NB4 (cell line): ENCODE results near the gene VLDLR.

Experiments
- CTCF ChIP-seq: IDR thresholded peaks from one replicate; pipeline ENCODE4 v1.5.1; 2012; ENCODE audit warnings: low read depth, low read length
- MAX ChIP-seq: IDR thresholded peaks from 2 replicates; pipeline ENCODE4 v1.6.1; 2011; ENCODE audit warnings: low read depth, low read length
- POLR2A ChIP-seq: IDR thresholded peaks from 2 replicates; pipeline ENCODE4 v1.6.1; 2011; ENCODE audit warnings: mild to moderate bottlenecking; ENCODE audit not compliant: insufficient read length; ENCODE audit errors: extremely low read depth

GRCh38 chr9:2663461-2664173 is 42.0 kb downstream of the VLDLR start:
- TF ChIP-seq MAX (no peak), POLR2A (no peak), CTCF (no peak)
